Liver (tissue), 9 donors: ENCODE results near the gene LYSMD2. TPM values are rescaled to one million over a fixed set of nuclear protein-coding genes. Genes with fewer than 3 reads are reported as not detected.

Experiments
- DNase-seq: peaks from one replicate; pipeline ENCODE4 v3.0.0-alpha.2; 2017; ENCODE audit warnings: low spot score
- H3K27ac ChIP-seq, 2 donors: one replicate each; pipeline ENCODE4 v1.7.0; 2013; ENCODE audit warnings: inconsistent platforms in 2 of 2, low read length in 2 of 2, control low read depth in 1 of 2, low read depth in 1 of 2, mild to moderate bottlenecking in 1 of 2
- H3K27me3 ChIP-seq, 4 donors: one replicate each; pipeline versions ENCODE4 v1.6.1 to v1.7.0; 2013; ENCODE audit warnings: low read length in 3 of 4, inconsistent platforms in 1 of 4, mild to moderate bottlenecking in 1 of 4, moderate library complexity in 1 of 4; ENCODE audit not compliant: control insufficient read depth in 4 of 4, insufficient read depth in 4 of 4
- H3K36me3 ChIP-seq, 4 donors: one replicate each; pipeline versions ENCODE4 v1.6.1 to v1.7.0; 2013; ENCODE audit warnings: low read length in 3 of 4, mild to moderate bottlenecking in 3 of 4, low read depth in 1 of 4, moderate library complexity in 1 of 4; ENCODE audit not compliant: control insufficient read depth in 4 of 4, insufficient read depth in 3 of 4
- H3K4me1 ChIP-seq, 4 donors: one replicate each; pipeline versions ENCODE4 v1.6.1 to v1.7.0; 2013; ENCODE audit warnings: low read length in 3 of 4, mild to moderate bottlenecking in 3 of 4, moderate library complexity in 1 of 4; ENCODE audit not compliant: control insufficient read depth in 4 of 4, insufficient read depth in 4 of 4
- H3K4me3 ChIP-seq, 3 donors: one replicate each; pipeline versions ENCODE4 v1.6.1 to v1.7.0; 2013; ENCODE audit warnings: low read length in 3 of 3, control low read depth in 1 of 3, low read depth in 1 of 3, mild to moderate bottlenecking in 1 of 3
- H3K9ac ChIP-seq, 2 donors: one replicate each; pipeline ENCODE4 v1.7.0; 2013; ENCODE audit warnings: low read length in 2 of 2, mild to moderate bottlenecking in 2 of 2, moderate library complexity in 2 of 2, control low read depth in 1 of 2, low read depth in 1 of 2
- H3K9me3 ChIP-seq, 4 donors: one replicate each; pipeline versions ENCODE4 v1.6.1 to v1.7.0; 2013; ENCODE audit warnings: low read length in 3 of 4; ENCODE audit not compliant: control insufficient read depth in 4 of 4
- EGR1 ChIP-seq, 2 donors: IDR thresholded peaks; 2 replicates each; pipeline ENCODE4 v1.6.1; 2016 to 2018; ENCODE audit warnings: antibody characterized with exemption in 2 of 2, low read depth in 2 of 2
- FOXA1 ChIP-seq: IDR thresholded peaks from 2 replicates; pipeline ENCODE4 v1.6.1; 2016; ENCODE audit warnings: antibody characterized with exemption
- GABPA ChIP-seq, 2 donors: IDR thresholded peaks in 1 of 2; conservative IDR thresholded peaks in 1 of 2; 2 replicates each; pipeline ENCODE4 v1.6.1; 2016; ENCODE audit warnings: antibody characterized with exemption in 2 of 2, mild to moderate bottlenecking in 1 of 2, moderate library complexity in 1 of 2
- HNF4G ChIP-seq: IDR thresholded peaks from 2 replicates; pipeline ENCODE4 v1.6.1; 2016; ENCODE audit warnings: antibody characterized with exemption
- JUND ChIP-seq, 2 donors: IDR thresholded peaks; 2 replicates each; pipeline ENCODE4 v1.6.1; 2016; ENCODE audit warnings: antibody characterized with exemption in 2 of 2
- NR2F2 ChIP-seq: IDR thresholded peaks from 2 replicates; pipeline ENCODE4 v1.6.1; 2016; ENCODE audit warnings: antibody characterized with exemption
- RAD21 ChIP-seq, 2 donors: IDR thresholded peaks; 2 replicates each; pipeline ENCODE4 v1.6.1; 2016; ENCODE audit warnings: antibody characterized with exemption in 2 of 2, mild to moderate bottlenecking in 2 of 2
- RXRA ChIP-seq, 2 donors: IDR thresholded peaks; 2 replicates each; pipeline ENCODE4 v1.6.1; 2017 to 2018; ENCODE audit warnings: antibody characterized with exemption in 2 of 2, mild to moderate bottlenecking in 1 of 2
- SP1 ChIP-seq: IDR thresholded peaks from 2 replicates; pipeline ENCODE4 v1.6.1; 2018; ENCODE audit warnings: antibody characterized with exemption, mild to moderate bottlenecking
- WGBS: extraction: QIAGEN DNeasy Blood & Tissue Kit; methylation state at CpG from one replicate; pipeline ENCODE4 v1.1.7; 2013; 5-methylcytosine and 5-hydroxymethylcytosine counted together
- polyA plus RNA-seq, 2 donors: library from polyadenylated mRNA; stranded (reverse) in 1 of 2; unstranded in 1 of 2; fragments of 200-250 nt in 1 of 2; fragments of >200 nt in 1 of 2; fragmentation: Nextera tagmentation in 1 of 2; extraction: Ambion mirVana in 1 of 2; gene quantifications; one replicate each; pipeline versions ENCODE4 v1.2.1 to v1.2.3, GENCODE V29; 2013 to 2015
- total RNA-seq, 2 donors: library from RNA; depleted of rRNA; stranded (reverse); fragments of >200 nt; gene quantifications; one replicate each; pipeline ENCODE4 v1.2.3, GENCODE V29; 2014
- TF ChIP-seq, protein P1 (sequence below): IDR thresholded peaks from 2 replicates; pipeline ENCODE4 v1.6.1; 2016; ENCODE audit warnings: antibody characterized with exemption
- TF ChIP-seq, protein P2 (sequence below): IDR thresholded peaks from 2 replicates; pipeline ENCODE4 v1.6.1; 2016; ENCODE audit warnings: antibody characterized with exemption
- TF ChIP-seq, protein P3 (sequence below): IDR thresholded peaks from 2 replicates; pipeline ENCODE4 v1.6.1; 2016; ENCODE audit warnings: antibody characterized with exemption, mild to moderate bottlenecking
- TF ChIP-seq, protein P4 (sequence below): IDR thresholded peaks from 2 replicates; pipeline ENCODE4 v1.6.1; 2016; ENCODE audit warnings: antibody characterized with exemption
- TF ChIP-seq, protein P5 (sequence below): fragments of 150-350 bp; IDR thresholded peaks from 2 replicates; pipeline ENCODE4 v1.5.1; 2017; ENCODE audit warnings: improper control_type of control experiment, low read depth, low read length; ENCODE audit not compliant: missing input control
- donor health status: healthy.
- donor health status: healthy.
- donor health status: healthy.
- donor health status: healthy.
- donor health status: healthy.

The LYSMD2 gene
- total and polyA plus RNA-seq, 4 donors, result 5.2 to 9.4 (median 6.5) TPM

DNA sequence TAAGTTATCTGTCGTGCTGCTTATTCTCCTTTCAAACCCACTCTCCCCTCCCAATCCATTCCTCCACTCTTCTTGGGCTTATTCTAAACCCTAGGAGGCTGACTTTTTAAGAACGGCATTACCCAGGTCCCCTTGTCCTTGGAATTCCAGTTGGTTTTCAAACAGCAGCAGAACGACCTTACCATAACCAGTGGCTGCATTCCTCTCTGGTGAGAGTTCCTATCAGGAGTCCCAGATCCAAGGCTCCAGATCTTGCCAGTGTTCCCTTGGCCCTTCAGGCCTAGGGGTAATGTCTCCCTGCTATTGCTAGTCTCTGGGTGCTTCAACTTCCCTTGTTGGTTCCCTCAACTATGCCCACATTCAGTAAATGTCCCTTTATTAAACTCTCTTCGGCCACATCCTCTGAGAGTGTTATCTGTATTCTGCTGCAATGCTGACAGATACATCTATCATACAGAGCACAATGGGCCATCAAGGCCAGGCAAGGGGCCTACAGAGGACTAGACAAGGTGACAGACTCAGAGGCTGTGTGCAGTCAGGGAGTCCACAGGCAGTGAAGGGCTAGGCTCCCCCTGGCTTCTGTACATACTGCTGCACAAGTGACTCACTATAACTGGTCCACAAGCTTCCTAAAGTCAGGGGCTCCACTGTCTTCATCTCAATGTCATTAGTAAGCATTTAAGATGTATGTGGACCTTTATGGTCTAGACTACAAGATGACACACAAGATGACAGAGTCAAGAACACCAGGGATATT lies 10.1 kb downstream of the LYSMD2 start:
- TF ChIP-seq EGR1 (IDR thresholded peaks at IDR 0.05; ENCODE audit: low read depth in 2 of 2), result no peak
- TF ChIP-seq NR2F2, result no peak
- TF ChIP-seq, protein P1, sequence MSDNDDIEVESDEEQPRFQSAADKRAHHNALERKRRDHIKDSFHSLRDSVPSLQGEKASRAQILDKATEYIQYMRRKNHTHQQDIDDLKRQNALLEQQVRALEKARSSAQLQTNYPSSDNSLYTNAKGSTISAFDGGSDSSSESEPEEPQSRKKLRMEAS, result no peak
- no peak for TF ChIP-seq RAD21 (IDR thresholded peaks at IDR 0.05)
- TF ChIP-seq, protein P2, sequence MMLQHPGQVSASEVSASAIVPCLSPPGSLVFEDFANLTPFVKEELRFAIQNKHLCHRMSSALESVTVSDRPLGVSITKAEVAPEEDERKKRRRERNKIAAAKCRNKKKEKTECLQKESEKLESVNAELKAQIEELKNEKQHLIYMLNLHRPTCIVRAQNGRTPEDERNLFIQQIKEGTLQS, result no peak
- TF ChIP-seq, protein P3, sequence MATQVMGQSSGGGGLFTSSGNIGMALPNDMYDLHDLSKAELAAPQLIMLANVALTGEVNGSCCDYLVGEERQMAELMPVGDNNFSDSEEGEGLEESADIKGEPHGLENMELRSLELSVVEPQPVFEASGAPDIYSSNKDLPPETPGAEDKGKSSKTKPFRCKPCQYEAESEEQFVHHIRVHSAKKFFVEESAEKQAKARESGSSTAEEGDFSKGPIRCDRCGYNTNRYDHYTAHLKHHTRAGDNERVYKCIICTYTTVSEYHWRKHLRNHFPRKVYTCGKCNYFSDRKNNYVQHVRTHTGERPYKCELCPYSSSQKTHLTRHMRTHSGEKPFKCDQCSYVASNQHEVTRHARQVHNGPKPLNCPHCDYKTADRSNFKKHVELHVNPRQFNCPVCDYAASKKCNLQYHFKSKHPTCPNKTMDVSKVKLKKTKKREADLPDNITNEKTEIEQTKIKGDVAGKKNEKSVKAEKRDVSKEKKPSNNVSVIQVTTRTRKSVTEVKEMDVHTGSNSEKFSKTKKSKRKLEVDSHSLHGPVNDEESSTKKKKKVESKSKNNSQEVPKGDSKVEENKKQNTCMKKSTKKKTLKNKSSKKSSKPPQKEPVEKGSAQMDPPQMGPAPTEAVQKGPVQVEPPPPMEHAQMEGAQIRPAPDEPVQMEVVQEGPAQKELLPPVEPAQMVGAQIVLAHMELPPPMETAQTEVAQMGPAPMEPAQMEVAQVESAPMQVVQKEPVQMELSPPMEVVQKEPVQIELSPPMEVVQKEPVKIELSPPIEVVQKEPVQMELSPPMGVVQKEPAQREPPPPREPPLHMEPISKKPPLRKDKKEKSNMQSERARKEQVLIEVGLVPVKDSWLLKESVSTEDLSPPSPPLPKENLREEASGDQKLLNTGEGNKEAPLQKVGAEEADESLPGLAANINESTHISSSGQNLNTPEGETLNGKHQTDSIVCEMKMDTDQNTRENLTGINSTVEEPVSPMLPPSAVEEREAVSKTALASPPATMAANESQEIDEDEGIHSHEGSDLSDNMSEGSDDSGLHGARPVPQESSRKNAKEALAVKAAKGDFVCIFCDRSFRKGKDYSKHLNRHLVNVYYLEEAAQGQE, result no peak
- no peak for TF ChIP-seq SP1
- no peak for TF ChIP-seq HNF4G
- TF ChIP-seq FOXA1, result no peak
- TF ChIP-seq JUND (IDR thresholded peaks at IDR 0.05), result no peak
- no peak for TF ChIP-seq GABPA (IDR thresholded peaks at IDR 0.05 in 1 of 2, conservative IDR thresholded peaks at IDR 0.05 in 1 of 2)
- TF ChIP-seq, protein P4, sequence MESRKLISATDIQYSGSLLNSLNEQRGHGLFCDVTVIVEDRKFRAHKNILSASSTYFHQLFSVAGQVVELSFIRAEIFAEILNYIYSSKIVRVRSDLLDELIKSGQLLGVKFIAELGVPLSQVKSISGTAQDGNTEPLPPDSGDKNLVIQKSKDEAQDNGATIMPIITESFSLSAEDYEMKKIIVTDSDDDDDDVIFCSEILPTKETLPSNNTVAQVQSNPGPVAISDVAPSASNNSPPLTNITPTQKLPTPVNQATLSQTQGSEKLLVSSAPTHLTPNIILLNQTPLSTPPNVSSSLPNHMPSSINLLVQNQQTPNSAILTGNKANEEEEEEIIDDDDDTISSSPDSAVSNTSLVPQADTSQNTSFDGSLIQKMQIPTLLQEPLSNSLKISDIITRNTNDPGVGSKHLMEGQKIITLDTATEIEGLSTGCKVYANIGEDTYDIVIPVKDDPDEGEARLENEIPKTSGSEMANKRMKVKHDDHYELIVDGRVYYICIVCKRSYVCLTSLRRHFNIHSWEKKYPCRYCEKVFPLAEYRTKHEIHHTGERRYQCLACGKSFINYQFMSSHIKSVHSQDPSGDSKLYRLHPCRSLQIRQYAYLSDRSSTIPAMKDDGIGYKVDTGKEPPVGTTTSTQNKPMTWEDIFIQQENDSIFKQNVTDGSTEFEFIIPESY, result no peak
- Histone ChIP-seq H3K27me3 (no peaks in the 10 kb centered on the region), H3K36me3 (peaks cover 0 to 5% (median 0%) of the 10 kb centered on the region in 4 donors), H3K4me3 (no peak overlapping the region), H3K4me1 (peaks cover 3 to 18% (median 16%) of the 10 kb centered on the region in 4 donors), H3K9me3 (no peaks in the 10 kb centered on the region), H3K27ac (peak overlapping the region in 1 of 2 donors; percentile 3), H3K9ac (no peak overlapping the region)
- DNase-seq, result no peak
- 87% methylated on average over 4 of the region's 4 CpGs for WGBS

DNA sequence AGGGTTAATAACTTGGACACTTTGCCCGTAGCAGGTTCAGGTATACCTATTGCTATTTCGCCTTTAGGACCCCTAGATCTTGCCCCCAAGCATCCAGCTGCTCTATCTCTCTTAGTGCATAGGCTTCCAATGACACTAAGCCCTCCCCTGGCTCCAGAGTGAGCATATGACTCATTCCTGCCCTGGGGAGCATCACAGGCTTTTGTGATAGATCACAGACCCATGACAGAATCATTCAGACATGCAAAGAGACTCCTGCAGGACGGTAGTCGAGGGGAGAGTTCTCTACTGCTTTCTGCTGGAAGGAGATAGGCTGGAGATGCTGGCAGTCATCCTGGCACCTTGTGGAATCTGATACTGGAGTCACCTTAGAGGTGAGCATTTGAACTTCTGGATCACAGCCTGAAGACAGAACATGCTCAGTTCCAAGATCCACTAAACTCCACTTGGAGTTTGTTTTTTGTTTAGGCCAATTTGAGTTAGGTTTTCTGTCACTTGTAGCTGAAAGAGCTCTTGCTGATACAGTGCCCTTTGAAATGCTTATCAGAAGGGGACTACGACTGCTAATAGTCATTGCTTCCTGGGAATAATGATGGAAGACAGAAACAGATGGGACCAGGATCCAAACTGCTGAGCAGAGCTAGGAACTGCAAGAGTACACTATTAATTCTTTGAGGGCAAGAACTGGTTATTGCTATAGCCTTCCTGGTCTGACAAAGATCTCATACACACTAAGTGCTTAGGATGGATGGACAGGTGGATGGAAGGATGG lies 11.0 kb downstream of the LYSMD2 start:
- peaks cover 0 to 13% (median 8%) of the 10 kb centered on the region in 4 donors for H3K4me1 ChIP-seq
- WGBS, result 61% methylated on average over 5 of the region's 5 CpGs

More for the DNA sequence above, 11.0 kb downstream of the LYSMD2 start:
- peaks cover 0 to 9% (median 0%) of the 10 kb centered on the region in 4 donors for H3K36me3 ChIP-seq
- TF ChIP-seq, protein P4, result no peak
- peak; percentile 92 to 95 for TF ChIP-seq JUND (IDR thresholded peaks at IDR 0.05)
- peak in 1 of 2 donors; percentile 7 for TF ChIP-seq RXRA (IDR thresholded peaks at IDR 0.05)
- TF ChIP-seq HNF4G, result no peak
- TF ChIP-seq NR2F2, result peak; percentile 55
- TF ChIP-seq RAD21 (IDR thresholded peaks at IDR 0.05), result no peak
- TF ChIP-seq, protein P5, sequence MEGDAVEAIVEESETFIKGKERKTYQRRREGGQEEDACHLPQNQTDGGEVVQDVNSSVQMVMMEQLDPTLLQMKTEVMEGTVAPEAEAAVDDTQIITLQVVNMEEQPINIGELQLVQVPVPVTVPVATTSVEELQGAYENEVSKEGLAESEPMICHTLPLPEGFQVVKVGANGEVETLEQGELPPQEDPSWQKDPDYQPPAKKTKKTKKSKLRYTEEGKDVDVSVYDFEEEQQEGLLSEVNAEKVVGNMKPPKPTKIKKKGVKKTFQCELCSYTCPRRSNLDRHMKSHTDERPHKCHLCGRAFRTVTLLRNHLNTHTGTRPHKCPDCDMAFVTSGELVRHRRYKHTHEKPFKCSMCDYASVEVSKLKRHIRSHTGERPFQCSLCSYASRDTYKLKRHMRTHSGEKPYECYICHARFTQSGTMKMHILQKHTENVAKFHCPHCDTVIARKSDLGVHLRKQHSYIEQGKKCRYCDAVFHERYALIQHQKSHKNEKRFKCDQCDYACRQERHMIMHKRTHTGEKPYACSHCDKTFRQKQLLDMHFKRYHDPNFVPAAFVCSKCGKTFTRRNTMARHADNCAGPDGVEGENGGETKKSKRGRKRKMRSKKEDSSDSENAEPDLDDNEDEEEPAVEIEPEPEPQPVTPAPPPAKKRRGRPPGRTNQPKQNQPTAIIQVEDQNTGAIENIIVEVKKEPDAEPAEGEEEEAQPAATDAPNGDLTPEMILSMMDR, result no peak
- H3K9ac ChIP-seq, result no peak overlapping the region
- no peaks in the 10 kb centered on the region for H3K27me3 ChIP-seq
- no peaks in the 10 kb centered on the region for H3K9me3 ChIP-seq
- no peak for DNase-seq
- H3K4me3 ChIP-seq, result no peak overlapping the region
- H3K27ac ChIP-seq, result peak overlapping the region in 1 of 2 donors; percentile 3
